ENCODE data around the gene STON1.

DNA sequence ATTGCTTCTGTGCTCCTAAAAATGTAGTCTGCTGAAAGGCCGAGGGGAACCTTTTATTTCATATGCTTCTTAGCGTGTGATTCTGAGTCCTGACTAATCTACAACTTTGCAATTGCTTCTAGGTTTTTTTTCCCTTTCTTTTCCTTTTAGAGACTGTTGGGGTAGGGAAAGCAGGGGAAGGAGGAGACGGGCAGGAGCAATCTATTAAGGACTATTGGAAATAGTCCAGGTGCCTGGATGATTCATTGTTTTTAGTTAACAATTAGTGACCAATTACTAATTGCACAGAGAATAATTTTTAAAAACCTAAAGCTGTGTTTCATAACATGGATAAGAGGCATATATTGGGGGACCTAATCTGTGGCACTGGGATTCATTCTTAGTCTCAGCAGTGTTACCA lies 49.4 kb upstream of the STON1 start:
- TF ChIP-seq, protein P1, sequence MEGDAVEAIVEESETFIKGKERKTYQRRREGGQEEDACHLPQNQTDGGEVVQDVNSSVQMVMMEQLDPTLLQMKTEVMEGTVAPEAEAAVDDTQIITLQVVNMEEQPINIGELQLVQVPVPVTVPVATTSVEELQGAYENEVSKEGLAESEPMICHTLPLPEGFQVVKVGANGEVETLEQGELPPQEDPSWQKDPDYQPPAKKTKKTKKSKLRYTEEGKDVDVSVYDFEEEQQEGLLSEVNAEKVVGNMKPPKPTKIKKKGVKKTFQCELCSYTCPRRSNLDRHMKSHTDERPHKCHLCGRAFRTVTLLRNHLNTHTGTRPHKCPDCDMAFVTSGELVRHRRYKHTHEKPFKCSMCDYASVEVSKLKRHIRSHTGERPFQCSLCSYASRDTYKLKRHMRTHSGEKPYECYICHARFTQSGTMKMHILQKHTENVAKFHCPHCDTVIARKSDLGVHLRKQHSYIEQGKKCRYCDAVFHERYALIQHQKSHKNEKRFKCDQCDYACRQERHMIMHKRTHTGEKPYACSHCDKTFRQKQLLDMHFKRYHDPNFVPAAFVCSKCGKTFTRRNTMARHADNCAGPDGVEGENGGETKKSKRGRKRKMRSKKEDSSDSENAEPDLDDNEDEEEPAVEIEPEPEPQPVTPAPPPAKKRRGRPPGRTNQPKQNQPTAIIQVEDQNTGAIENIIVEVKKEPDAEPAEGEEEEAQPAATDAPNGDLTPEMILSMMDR (IDR thresholded peaks at IDR 0.05) = no peak
- TF ChIP-seq POLR2A (IDR thresholded peaks at IDR 0.05) = no peak

Measured in right lobe of liver (tissue), 4 donors.